Brain microvascular endothelial cell (primary cell): ENCODE measurements around the gene ZSWIM1.
A peak's percentile ranks its signal among the peaks of the same experiment; 100 is the strongest.

Source experiments
- DNase-seq: peaks from one replicate; pipeline ENCODE4 v3.0.0-alpha.2; 2020
- H3K27ac ChIP-seq: fragments of 250-450 bp; sonication (Bioruptor Pico); 2 replicates; pipeline ENCODE4 v1.5.1; 2020; ENCODE audit warnings: mild to moderate bottlenecking, moderate library complexity
- H3K27me3 ChIP-seq: fragments of 250-450 bp; sonication (Bioruptor Pico); replicated peaks from 2 replicates; pipeline ENCODE4 v1.5.1; 2020; ENCODE audit warnings: mild to moderate bottlenecking
- H3K36me3 ChIP-seq: fragments of 250-450 bp; sonication (Bioruptor Pico); replicated peaks from 2 replicates; pipeline ENCODE4 v1.5.1; 2020; ENCODE audit warnings: mild to moderate bottlenecking
- H3K4me3 ChIP-seq: 2 replicates; pipeline ENCODE4 v1.5.1; 2011; ENCODE audit warnings: low read depth, mild to moderate bottlenecking, control low read depth, low read length, moderate library complexity
- CTCF ChIP-seq: IDR thresholded peaks from 2 replicates; pipeline ENCODE4 v1.5.1; 2011; ENCODE audit warnings: low read depth, mild to moderate bottlenecking, moderate library complexity, low read length, control low read depth, inconsistent platforms; ENCODE audit errors: missing control alignments
- in situ Hi-C: cut with HindIII; loops from 2 replicates; pipeline ENCODE4 v1.10.0; 2017; ENCODE audit warnings: low sequenced_read_pairs, low pct_ligation_motif_present

ZSWIM1 gene

GRCh38 chr20:45857882-45858216 is 23.2 kb upstream of the ZSWIM1 start:
- no peak for DNase-seq
- Histone ChIP-seq H3K27ac (no peak overlapping the region), H3K36me3 (no peaks in the 10 kb centered on the region), H3K4me3 (peak overlapping the region; percentile 90), H3K27me3 (no peaks in the 10 kb centered on the region)
- in situ Hi-C loops, result no loop called here
- no peak for TF ChIP-seq CTCF

- in situ Hi-C loops, result no loop called here
- Histone ChIP-seq H3K4me3 (no peak overlapping the region), H3K36me3 (no peaks in the 10 kb centered on the region), H3K27me3 (no peaks in the 10 kb centered on the region), H3K27ac (no peak overlapping the region)
- DNase-seq, result no peak
- no peak for TF ChIP-seq CTCF
These were observed 21.1 kb upstream of the ZSWIM1 start for GRCh38 chr20:45859916-45860315.

- no peak overlapping the region for H3K27ac ChIP-seq
- DNase-seq, result no peak
These were observed 20.3 kb upstream of the ZSWIM1 start for GRCh38 chr20:45860560-45861220.

GRCh38 chr20:45861221-45862075 is 19.6 kb upstream of the ZSWIM1 start:
- Histone ChIP-seq H3K36me3 (no peaks in the 10 kb centered on the region), H3K27ac (no peak overlapping the region), H3K27me3 (no peaks in the 10 kb centered on the region), H3K4me3 (no peak overlapping the region)
- in situ Hi-C loops, result no loop called here
- no peak for TF ChIP-seq CTCF
- DNase-seq, result no peak

More at GRCh38 chr20:45860560-45861220, 20.3 kb upstream of the ZSWIM1 start:
- TF ChIP-seq CTCF, result no peak
- in situ Hi-C loops, result no loop called here
- H3K4me3 ChIP-seq, result no peak overlapping the region
- H3K36me3 ChIP-seq, result no peaks in the 10 kb centered on the region
- no peaks in the 10 kb centered on the region for H3K27me3 ChIP-seq

GRCh38 chr20:45863543-45864470 is 17.2 kb upstream of the ZSWIM1 start:
- no peak overlapping the region for H3K4me3 ChIP-seq
- H3K36me3 ChIP-seq, result no peaks in the 10 kb centered on the region
- DNase-seq, result no peak
- in situ Hi-C loops, result no loop called here
- no peak overlapping the region for H3K27ac ChIP-seq
- no peaks in the 10 kb centered on the region for H3K27me3 ChIP-seq
- no peak for TF ChIP-seq CTCF
